ENCODE results near the gene APC.

DNA sequence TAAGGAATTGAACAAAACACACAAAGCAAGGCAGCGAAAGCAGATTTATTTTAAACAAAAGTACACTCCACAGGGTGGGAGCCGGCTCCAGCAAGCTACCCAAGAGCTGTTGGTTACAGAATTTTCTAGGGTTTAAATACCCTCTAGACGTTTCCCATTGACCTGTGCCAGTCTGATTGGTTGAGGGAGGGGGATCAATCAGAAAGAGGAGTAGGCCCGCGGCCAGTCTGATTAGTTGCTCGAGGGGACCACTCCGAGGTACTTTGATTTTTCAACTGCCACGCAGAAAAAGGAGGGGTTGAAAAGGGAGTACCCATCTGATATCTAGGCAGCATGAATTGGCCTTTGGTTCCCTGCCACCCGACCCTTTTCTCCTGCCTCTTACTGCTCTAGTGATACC lies 124.4 kb downstream of the APC start:
- TF ChIP-seq ZNF423 (tag by site-specific recombination; IDR thresholded peaks at IDR 0.05) (no peak), ZNF776 (tag by site-specific recombination; IDR thresholded peaks at IDR 0.05; ENCODE audit: borderline replicate concordance) (no peak), ZNF121 (tag by site-specific recombination; IDR thresholded peaks at IDR 0.05) (no peak), MZF1 (tag by site-specific recombination; IDR thresholded peaks at IDR 0.05; ENCODE audit: borderline replicate concordance) (no peak), ZNF785 (tag by site-specific recombination; IDR thresholded peaks at IDR 0.05) (no peak), ZBTB8A (tag by site-specific recombination; IDR thresholded peaks at IDR 0.05) (no peak), ZNF274 (IDR thresholded peaks at IDR 0.05; ENCODE audit: low read length) (no peak), ZNF274 (tag by site-specific recombination; IDR thresholded peaks at IDR 0.05; ENCODE audit: borderline replicate concordance) (no peak), ZNF747 (tag by site-specific recombination; IDR thresholded peaks at IDR 0.05) (no peak), TRIM28 (IDR thresholded peaks at IDR 0.05; ENCODE audit: borderline replicate concordance, low read length) (no peak), ZNF175 (tag by site-specific recombination; IDR thresholded peaks at IDR 0.05) (no peak)
- TF ChIP-seq, protein P1, sequence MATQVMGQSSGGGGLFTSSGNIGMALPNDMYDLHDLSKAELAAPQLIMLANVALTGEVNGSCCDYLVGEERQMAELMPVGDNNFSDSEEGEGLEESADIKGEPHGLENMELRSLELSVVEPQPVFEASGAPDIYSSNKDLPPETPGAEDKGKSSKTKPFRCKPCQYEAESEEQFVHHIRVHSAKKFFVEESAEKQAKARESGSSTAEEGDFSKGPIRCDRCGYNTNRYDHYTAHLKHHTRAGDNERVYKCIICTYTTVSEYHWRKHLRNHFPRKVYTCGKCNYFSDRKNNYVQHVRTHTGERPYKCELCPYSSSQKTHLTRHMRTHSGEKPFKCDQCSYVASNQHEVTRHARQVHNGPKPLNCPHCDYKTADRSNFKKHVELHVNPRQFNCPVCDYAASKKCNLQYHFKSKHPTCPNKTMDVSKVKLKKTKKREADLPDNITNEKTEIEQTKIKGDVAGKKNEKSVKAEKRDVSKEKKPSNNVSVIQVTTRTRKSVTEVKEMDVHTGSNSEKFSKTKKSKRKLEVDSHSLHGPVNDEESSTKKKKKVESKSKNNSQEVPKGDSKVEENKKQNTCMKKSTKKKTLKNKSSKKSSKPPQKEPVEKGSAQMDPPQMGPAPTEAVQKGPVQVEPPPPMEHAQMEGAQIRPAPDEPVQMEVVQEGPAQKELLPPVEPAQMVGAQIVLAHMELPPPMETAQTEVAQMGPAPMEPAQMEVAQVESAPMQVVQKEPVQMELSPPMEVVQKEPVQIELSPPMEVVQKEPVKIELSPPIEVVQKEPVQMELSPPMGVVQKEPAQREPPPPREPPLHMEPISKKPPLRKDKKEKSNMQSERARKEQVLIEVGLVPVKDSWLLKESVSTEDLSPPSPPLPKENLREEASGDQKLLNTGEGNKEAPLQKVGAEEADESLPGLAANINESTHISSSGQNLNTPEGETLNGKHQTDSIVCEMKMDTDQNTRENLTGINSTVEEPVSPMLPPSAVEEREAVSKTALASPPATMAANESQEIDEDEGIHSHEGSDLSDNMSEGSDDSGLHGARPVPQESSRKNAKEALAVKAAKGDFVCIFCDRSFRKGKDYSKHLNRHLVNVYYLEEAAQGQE (tag by site-specific recombination; IDR thresholded peaks at IDR 0.05), result no peak
- TF ChIP-seq, protein P2, sequence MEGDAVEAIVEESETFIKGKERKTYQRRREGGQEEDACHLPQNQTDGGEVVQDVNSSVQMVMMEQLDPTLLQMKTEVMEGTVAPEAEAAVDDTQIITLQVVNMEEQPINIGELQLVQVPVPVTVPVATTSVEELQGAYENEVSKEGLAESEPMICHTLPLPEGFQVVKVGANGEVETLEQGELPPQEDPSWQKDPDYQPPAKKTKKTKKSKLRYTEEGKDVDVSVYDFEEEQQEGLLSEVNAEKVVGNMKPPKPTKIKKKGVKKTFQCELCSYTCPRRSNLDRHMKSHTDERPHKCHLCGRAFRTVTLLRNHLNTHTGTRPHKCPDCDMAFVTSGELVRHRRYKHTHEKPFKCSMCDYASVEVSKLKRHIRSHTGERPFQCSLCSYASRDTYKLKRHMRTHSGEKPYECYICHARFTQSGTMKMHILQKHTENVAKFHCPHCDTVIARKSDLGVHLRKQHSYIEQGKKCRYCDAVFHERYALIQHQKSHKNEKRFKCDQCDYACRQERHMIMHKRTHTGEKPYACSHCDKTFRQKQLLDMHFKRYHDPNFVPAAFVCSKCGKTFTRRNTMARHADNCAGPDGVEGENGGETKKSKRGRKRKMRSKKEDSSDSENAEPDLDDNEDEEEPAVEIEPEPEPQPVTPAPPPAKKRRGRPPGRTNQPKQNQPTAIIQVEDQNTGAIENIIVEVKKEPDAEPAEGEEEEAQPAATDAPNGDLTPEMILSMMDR (tag by site-specific recombination; IDR thresholded peaks at IDR 0.05), result no peak
- TF ChIP-seq, protein P3, sequence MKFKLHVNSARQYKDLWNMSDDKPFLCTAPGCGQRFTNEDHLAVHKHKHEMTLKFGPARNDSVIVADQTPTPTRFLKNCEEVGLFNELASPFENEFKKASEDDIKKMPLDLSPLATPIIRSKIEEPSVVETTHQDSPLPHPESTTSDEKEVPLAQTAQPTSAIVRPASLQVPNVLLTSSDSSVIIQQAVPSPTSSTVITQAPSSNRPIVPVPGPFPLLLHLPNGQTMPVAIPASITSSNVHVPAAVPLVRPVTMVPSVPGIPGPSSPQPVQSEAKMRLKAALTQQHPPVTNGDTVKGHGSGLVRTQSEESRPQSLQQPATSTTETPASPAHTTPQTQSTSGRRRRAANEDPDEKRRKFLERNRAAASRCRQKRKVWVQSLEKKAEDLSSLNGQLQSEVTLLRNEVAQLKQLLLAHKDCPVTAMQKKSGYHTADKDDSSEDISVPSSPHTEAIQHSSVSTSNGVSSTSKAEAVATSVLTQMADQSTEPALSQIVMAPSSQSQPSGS (tag by site-specific recombination; IDR thresholded peaks at IDR 0.05; ENCODE audit: low read depth), result no peak
